ENCODE results near the gene PIK3R5. TPM values are rescaled to one million over a fixed set of nuclear protein-coding genes. Genes with fewer than 3 reads are reported as not detected.

Gene PIK3R5
- total RNA-seq, 1 experiment from 2014 or later, result 2.5 TPM

DNA sequence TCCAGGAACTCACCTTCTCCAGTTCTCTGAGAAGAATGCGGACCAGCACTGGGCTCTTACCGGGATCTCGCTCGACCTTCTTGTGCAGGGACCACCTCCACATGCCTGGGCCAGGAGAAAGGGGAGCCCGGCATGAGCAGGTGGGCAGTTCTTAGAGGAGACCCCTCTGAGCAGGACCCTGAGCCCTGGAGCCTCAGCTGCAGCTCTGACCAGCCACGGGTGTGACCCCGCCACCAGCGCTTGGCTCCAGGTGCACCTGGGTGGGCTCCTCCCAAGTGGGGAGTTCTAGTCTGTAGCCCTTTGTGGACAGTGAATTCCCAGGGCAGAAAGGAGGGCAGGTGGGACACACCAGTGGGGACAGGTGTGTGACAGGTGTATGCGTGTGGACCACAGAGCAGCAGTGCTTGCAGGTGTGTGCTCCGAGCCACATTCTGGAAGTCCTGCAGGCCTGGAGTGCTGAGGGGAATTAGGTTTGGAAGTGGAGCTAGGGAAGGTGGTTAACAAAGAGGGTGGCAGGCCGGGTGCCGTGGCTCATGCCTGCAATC is 126.9 kb downstream of the PIK3R5 start:
- DNase-seq (ENCODE audit: low read depth, low spot score), result no peak
- Histone ChIP-seq H2AFZ (ENCODE audit: low read depth, low read length, poor library complexity, severe bottlenecking) (no peak overlapping the region), H3K27me3 (ENCODE audit: insufficient read depth, low read length) (no peaks in the 10 kb centered on the region), H3K4me1 (ENCODE audit: control insufficient read depth in 1 of 2, insufficient read depth in 2 of 2, low read length in 2 of 2) (no peaks in the 10 kb centered on the region), H4K20me1 (ENCODE audit: insufficient read depth) (no peaks in the 10 kb centered on the region; the same call in 1 of the 2 replicates), H3K27ac (ENCODE audit: low read depth, low read length) (no peak overlapping the region), H3K79me2 (ENCODE audit: insufficient read depth, low read length) (no peaks in the 10 kb centered on the region), H3K4me3 (replicated peaks in 1 of 2; ENCODE audit: low read depth in 1 of 2, low read length in 2 of 2) (no peak overlapping the region), H3K36me3 (ENCODE audit: control insufficient read depth in 1 of 2, insufficient read depth in 2 of 2, low read length in 2 of 2) (no peaks in the 10 kb centered on the region), H3K4me2 (ENCODE audit: low read length) (no peak overlapping the region), H3K9me3 (ENCODE audit: control insufficient read depth in 1 of 2, insufficient read depth in 1 of 2, low read depth in 1 of 2, low read length in 2 of 2) (no peaks in the 10 kb centered on the region), H3K9ac (ENCODE audit: low read length) (no peak overlapping the region), H3K9me2 (ENCODE audit: insufficient read depth) (no peaks in the 10 kb centered on the region)
- intact Hi-C loops (cut with micrococcal nuclease), result no loop called here
- POLR2A ChIA-PET, result no interaction called here
- no TSS peak for BruUV-seq (replicated peaks)
- TF ChIP-seq TCF7L2 (IDR thresholded peaks at IDR 0.05; ENCODE audit: borderline replicate concordance, extremely low read depth, insufficient read depth, insufficient read length) (no peak), ELF1 (IDR thresholded peaks at IDR 0.05; ENCODE audit: borderline replicate concordance, low read depth) (no peak), ZNF274 (IDR thresholded peaks at IDR 0.05; ENCODE audit: low read depth, low read length) (no peak), JUND (IDR thresholded peaks at IDR 0.05) (no peak), RAD21 (IDR thresholded peaks at IDR 0.05; ENCODE audit: low read depth) (no peak), CEBPB (IDR thresholded peaks at IDR 0.05; ENCODE audit: low read depth) (no peak), CBX3 (IDR thresholded peaks at IDR 0.05; ENCODE audit: low read depth) (no peak), EZH2 (IDR thresholded peaks at IDR 0.05) (no peak), SIN3A (IDR thresholded peaks at IDR 0.05; ENCODE audit: low read depth) (no peak), YY1 (IDR thresholded peaks at IDR 0.05; ENCODE audit: extremely low read depth, insufficient replicate concordance, low read depth, low read length) (no peak), FOSL1 (IDR thresholded peaks at IDR 0.05; ENCODE audit: low read depth) (no peak), POLR2A (IDR thresholded peaks at IDR 0.05; ENCODE audit: borderline replicate concordance, extremely low read depth, insufficient read depth, insufficient read length) (no peak), ZFX (IDR thresholded peaks at IDR 0.05) (no peak), EZH2phosphoT487 (IDR thresholded peaks at IDR 0.05; ENCODE audit: borderline replicate concordance) (no peak), SRF (IDR thresholded peaks at IDR 0.05; ENCODE audit: low read depth) (no peak)
- TF ChIP-seq, protein P1, sequence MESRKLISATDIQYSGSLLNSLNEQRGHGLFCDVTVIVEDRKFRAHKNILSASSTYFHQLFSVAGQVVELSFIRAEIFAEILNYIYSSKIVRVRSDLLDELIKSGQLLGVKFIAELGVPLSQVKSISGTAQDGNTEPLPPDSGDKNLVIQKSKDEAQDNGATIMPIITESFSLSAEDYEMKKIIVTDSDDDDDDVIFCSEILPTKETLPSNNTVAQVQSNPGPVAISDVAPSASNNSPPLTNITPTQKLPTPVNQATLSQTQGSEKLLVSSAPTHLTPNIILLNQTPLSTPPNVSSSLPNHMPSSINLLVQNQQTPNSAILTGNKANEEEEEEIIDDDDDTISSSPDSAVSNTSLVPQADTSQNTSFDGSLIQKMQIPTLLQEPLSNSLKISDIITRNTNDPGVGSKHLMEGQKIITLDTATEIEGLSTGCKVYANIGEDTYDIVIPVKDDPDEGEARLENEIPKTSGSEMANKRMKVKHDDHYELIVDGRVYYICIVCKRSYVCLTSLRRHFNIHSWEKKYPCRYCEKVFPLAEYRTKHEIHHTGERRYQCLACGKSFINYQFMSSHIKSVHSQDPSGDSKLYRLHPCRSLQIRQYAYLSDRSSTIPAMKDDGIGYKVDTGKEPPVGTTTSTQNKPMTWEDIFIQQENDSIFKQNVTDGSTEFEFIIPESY (IDR thresholded peaks at IDR 0.05; ENCODE audit: extremely low read depth, insufficient replicate concordance, low read length), result no peak
- TF ChIP-seq, protein P2, sequence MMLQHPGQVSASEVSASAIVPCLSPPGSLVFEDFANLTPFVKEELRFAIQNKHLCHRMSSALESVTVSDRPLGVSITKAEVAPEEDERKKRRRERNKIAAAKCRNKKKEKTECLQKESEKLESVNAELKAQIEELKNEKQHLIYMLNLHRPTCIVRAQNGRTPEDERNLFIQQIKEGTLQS (IDR thresholded peaks at IDR 0.05), result no peak
- TF ChIP-seq, protein P3, sequence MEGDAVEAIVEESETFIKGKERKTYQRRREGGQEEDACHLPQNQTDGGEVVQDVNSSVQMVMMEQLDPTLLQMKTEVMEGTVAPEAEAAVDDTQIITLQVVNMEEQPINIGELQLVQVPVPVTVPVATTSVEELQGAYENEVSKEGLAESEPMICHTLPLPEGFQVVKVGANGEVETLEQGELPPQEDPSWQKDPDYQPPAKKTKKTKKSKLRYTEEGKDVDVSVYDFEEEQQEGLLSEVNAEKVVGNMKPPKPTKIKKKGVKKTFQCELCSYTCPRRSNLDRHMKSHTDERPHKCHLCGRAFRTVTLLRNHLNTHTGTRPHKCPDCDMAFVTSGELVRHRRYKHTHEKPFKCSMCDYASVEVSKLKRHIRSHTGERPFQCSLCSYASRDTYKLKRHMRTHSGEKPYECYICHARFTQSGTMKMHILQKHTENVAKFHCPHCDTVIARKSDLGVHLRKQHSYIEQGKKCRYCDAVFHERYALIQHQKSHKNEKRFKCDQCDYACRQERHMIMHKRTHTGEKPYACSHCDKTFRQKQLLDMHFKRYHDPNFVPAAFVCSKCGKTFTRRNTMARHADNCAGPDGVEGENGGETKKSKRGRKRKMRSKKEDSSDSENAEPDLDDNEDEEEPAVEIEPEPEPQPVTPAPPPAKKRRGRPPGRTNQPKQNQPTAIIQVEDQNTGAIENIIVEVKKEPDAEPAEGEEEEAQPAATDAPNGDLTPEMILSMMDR (IDR thresholded peaks at IDR 0.05 in 2 of 3, conservative IDR thresholded peaks at IDR 0.05 in 1 of 3; ENCODE audit: borderline replicate concordance in 1 of 3, insufficient read depth in 1 of 3, low read depth in 2 of 3, low read length in 2 of 3), result no peak
- RAD21 ChIA-PET (ENCODE audit: low non-redundant PET in 1 of 2, low total read pairs in 2 of 2, uncharacterized antibody in 2 of 2, unreplicated experiment in 2 of 2), result no interaction called here
- CTCF ChIA-PET, result no interaction called here
- ATAC-seq, result no peak

All from HCT116 (cell line).